B cell (primary cell): Measurements from ENCODE around the gene ERCC3. TPM values are rescaled to one million over a fixed set of nuclear protein-coding genes. Genes with fewer than 3 reads are reported as not detected.

Experiments used
- ATAC-seq: fragments of 200-7000 bp; cut with Tn5 transposase; one replicate; pipeline ENCODE4 v1.10.0; 2021; ENCODE audit warnings: low read depth, mild to moderate bottlenecking, moderate number of reproducible peaks, moderate library complexity
- CTCF ChIA-PET: fragments of 350-600 bp; sonication (Branson Sonifier 250); formaldehyde crosslinking; loops from one replicate; lab custom pipeline; 2021; ENCODE audit warnings: antibody characterized with exemption, inconsistent platforms; lab: Charles Lee
- POLR2A ChIA-PET: fragments of 350-600 bp; sonication (Branson Sonifier 250); formaldehyde crosslinking; loops from one replicate; lab custom pipeline; 2021; ENCODE audit warnings: antibody characterized with exemption; lab: Charles Lee
- DNase-seq: peaks from one replicate; pipeline ENCODE4 v3.0.0; 2013
- H2AFZ ChIP-seq: 2 replicates; pipeline ENCODE4 v1.6.1; 2012; ENCODE audit warnings: mild to moderate bottlenecking, low read depth, low read length; ENCODE audit not compliant: insufficient read depth, poor library complexity, severe bottlenecking
- H3K27ac ChIP-seq, 2 donors: 1 replicate in 1 of 2; 2 replicates in 1 of 2; pipeline ENCODE4 v1.5.1; 2012 to 2013; ENCODE audit warnings: low read length in 2 of 2, mild to moderate bottlenecking in 2 of 2, moderate library complexity in 1 of 2
- H3K27me3 ChIP-seq, 4 experiments: fragments of 200-600 bp in 1 of 4; sonication (generic) in 1 of 4; replicated peaks in 1 of 4; 1 replicate in 2 of 4; 2 replicates in 2 of 4; pipeline versions ENCODE4 v1.6.1 to v1.7.0; 2013 to 2016; ENCODE audit warnings: low read length in 3 of 4, mild to moderate bottlenecking in 2 of 4, mixed read lengths in 1 of 4, moderate library complexity in 1 of 4; ENCODE audit not compliant: insufficient read depth in 4 of 4, control insufficient read depth in 3 of 4; ENCODE audit errors: control extremely low read depth in 1 of 4
- H3K36me3 ChIP-seq, 2 experiments: replicated peaks in 1 of 2; 1 replicate in 1 of 2; 2 replicates in 1 of 2; pipeline versions ENCODE4 v1.6.1 to v1.7.1; 2013; ENCODE audit warnings: low read length in 1 of 2; ENCODE audit not compliant: insufficient read depth in 2 of 2, control insufficient read depth in 1 of 2; ENCODE audit errors: control extremely low read depth in 1 of 2, extremely low read depth in 1 of 2
- H3K4me1 ChIP-seq, 2 donors: fragments of 200-600 bp in 1 of 2; sonication (generic) in 1 of 2; 1 replicate in 1 of 2; 2 replicates in 1 of 2; pipeline versions ENCODE4 v1.5.1 to v1.6.1; 2013 to 2017; ENCODE audit warnings: low read length in 2 of 2; ENCODE audit not compliant: control insufficient read depth in 2 of 2, insufficient read depth in 2 of 2
- H3K4me2 ChIP-seq: replicated peaks from 2 replicates; pipeline ENCODE3; 2012; ENCODE audit warnings: mild to moderate bottlenecking, low read depth, low read length; ENCODE audit not compliant: poor library complexity, severe bottlenecking
- H3K4me3 ChIP-seq, 5 experiments: fragments of 200-600 bp in 1 of 5; sonication (generic) in 1 of 5; 1 replicate in 3 of 5; 2 replicates in 2 of 5; pipeline versions ENCODE4 v1.5.1 to v1.7.0; 2011 to 2016; ENCODE audit warnings: low read length in 4 of 5, mild to moderate bottlenecking in 4 of 5, low read depth in 2 of 5, control low read depth in 1 of 5, moderate library complexity in 1 of 5; ENCODE audit not compliant: insufficient read depth in 1 of 5; ENCODE audit errors: control extremely low read depth in 1 of 5, extremely low read depth in 1 of 5
- H3K79me2 ChIP-seq: fragments of 200-600 bp; sonication (generic); one replicate; pipeline ENCODE4 v1.6.0; 2016; ENCODE audit warnings: low read length; ENCODE audit not compliant: control insufficient read depth, insufficient read depth
- H3K9ac ChIP-seq: fragments of 200-600 bp; sonication (generic); 2 replicates; pipeline ENCODE4 v1.6.1; 2017; ENCODE audit warnings: mild to moderate bottlenecking, low read length, moderate library complexity
- H3K9me3 ChIP-seq, 3 donors: one replicate each; pipeline versions ENCODE4 v1.6.1 to v1.7.1; 2013; ENCODE audit warnings: low read length in 2 of 3; ENCODE audit not compliant: control insufficient read depth in 2 of 3, insufficient read depth in 1 of 3; ENCODE audit errors: control extremely low read depth in 1 of 3
- H4K20me1 ChIP-seq: 2 replicates; pipeline ENCODE4 v1.6.0; 2012; ENCODE audit warnings: mild to moderate bottlenecking, low read length; ENCODE audit not compliant: insufficient read depth, control insufficient read depth, poor library complexity, severe bottlenecking
- H3K27ac Mint-ChIP-seq: one replicate; pipeline ENCODE4 v1.8.0; 2021; ENCODE audit warnings: mixed read lengths
- H3K27me3 Mint-ChIP-seq: one replicate; pipeline ENCODE4 v1.8.0; 2021; ENCODE audit warnings: mixed read lengths
- H3K4me1 Mint-ChIP-seq: one replicate; pipeline ENCODE4 v1.8.0; 2021; ENCODE audit warnings: mixed read lengths
- H3K4me3 Mint-ChIP-seq: one replicate; pipeline ENCODE4 v1.8.0; 2021; ENCODE audit warnings: mixed read lengths
- H3K9me3 Mint-ChIP-seq: one replicate; pipeline ENCODE4 v1.8.0; 2022; ENCODE audit warnings: mixed read lengths; ENCODE audit not compliant: insufficient read depth
- CTCF ChIP-seq: fragments of 200-600 bp; IDR thresholded peaks from one replicate; pipeline ENCODE4 v1.8.0; 2022; ENCODE audit warnings: antibody characterized with exemption, mild to moderate bottlenecking
- EZH2 ChIP-seq: IDR thresholded peaks from 2 replicates; pipeline ENCODE4 v1.6.1; 2012; ENCODE audit warnings: borderline replicate concordance, low read depth, mild to moderate bottlenecking, moderate library complexity, low read length; ENCODE audit not compliant: insufficient read depth, poor library complexity, severe bottlenecking
- WGBS: methylation state at CpG from one replicate; pipeline ENCODE4 v1.1.5; 2013; ENCODE audit warnings: missing lambda C conversion rate; ENCODE audit not compliant: insufficient coverage; 5-methylcytosine and 5-hydroxymethylcytosine counted together
- intact Hi-C: fragments of 100-400 bp; cut with micrococcal nuclease; formaldehyde crosslinking; loops from one replicate; pipeline ENCODE4 v1.10.0; 2022
- polyA plus RNA-seq: library from polyadenylated mRNA; depleted of rRNA; stranded (reverse); fragments of >200 nt; gene quantifications from 2 replicates; pipeline ENCODE4 v1.2.3, GENCODE V29; 2012
- total RNA-seq, 2 donors: library from RNA; stranded (reverse); fragments of 120-200 nt in 1 of 2; gene quantifications; 1 replicate in 1 of 2; 2 replicates in 1 of 2; pipeline versions ENCODE4 v1.2.3 to v1.2.4, GENCODE V29; 2013 to 2022

ERCC3 gene
- total and polyA plus RNA-seq, 2 donors (not counting 1 experiment from before 2014, with no cell fraction given), result 74.4 to 79.3 TPM

DNA sequence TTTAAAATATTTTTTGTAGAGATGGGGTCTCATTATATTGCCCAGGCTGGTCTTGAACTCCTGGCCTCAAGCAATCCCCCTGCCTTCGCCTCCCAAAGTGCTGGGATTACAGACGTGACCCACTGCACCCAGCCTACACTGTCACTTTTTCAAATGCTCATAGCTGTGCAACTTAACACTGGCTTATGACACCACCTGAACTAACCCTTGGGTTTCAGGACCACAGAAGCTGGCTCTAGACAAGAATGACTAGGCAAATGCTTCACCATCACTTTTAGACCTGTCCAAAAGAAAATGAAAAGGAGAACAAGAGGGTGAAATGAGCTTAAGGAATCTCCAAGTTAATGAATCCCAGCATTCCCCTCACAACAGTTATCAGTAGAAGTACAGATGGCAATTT, 13.3 kb downstream of the ERCC3 start:
- no peak overlapping the region for H2AFZ ChIP-seq
- H3K79me2 ChIP-seq, result peaks cover 12% of the 10 kb centered on the region
- H3K27me3 ChIP-seq, result no peaks in the 10 kb centered on the region
- H3K9me3 ChIP-seq, result no peaks in the 10 kb centered on the region
- Mint-ChIP-seq H3K4me3 (no peak overlapping the region), H3K27ac (no peak overlapping the region), H3K9me3 (peaks cover 4% of the 10 kb centered on the region), H3K4me1 (peaks cover 23% of the 10 kb centered on the region), H3K27me3 (no peaks in the 10 kb centered on the region)
- H4K20me1 ChIP-seq, result peaks cover 8% of the 10 kb centered on the region
- CTCF ChIA-PET, result interaction anchor here (1.3 kb wide), 1 partner anchor 198 kb away, joined by 3 read pairs; no protein-coding TSS in a partner anchor
- no peak overlapping the region for H3K9ac ChIP-seq
- no peak for TF ChIP-seq CTCF
- TF ChIP-seq EZH2, result no peak
- H3K4me1 ChIP-seq, result peaks cover 0 to 4% of the 10 kb centered on the region in 2 donors
- ATAC-seq (no peak), DNase-seq (no peak)
- no peak overlapping the region for H3K27ac ChIP-seq
- POLR2A ChIA-PET, result no interaction called here
- WGBS, result 86% methylated on average over 2 of the region's 2 CpGs
- H3K4me2 ChIP-seq, result no peak overlapping the region
- no peak overlapping the region for H3K4me3 ChIP-seq
- intact Hi-C loops, result no loop called here
- peaks cover 13 to 75% of the 10 kb centered on the region in 2 experiments for H3K36me3 ChIP-seq

DNA sequence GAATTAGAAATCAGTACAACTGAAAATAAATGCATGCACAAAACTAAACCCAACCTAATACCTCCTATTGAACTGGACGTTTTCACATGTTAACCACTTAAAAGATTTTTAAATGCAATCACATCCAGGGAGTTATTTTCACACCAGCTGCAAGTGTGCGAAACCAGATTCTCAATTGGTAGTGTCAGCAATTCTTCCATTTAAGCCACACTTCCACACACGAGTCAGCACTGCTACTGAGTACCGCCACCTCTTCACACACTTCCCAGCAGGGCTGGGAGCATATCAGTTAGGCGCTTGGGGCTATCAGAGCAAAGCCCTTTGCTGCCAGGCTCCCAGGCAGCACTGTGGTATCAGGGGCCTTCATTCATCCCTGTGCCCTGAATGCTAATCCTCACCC, 14.2 kb downstream of the ERCC3 start:
- CTCF ChIA-PET, result no interaction called here
- intact Hi-C loops, result no loop called here

More for the DNA sequence above, 14.2 kb downstream of the ERCC3 start:
- peaks cover 0 to 4% of the 10 kb centered on the region in 2 donors for H3K4me1 ChIP-seq
- H3K27ac ChIP-seq, result no peak overlapping the region
- H3K79me2 ChIP-seq, result peaks cover 8% of the 10 kb centered on the region
- H3K36me3 ChIP-seq, result peaks cover 13 to 77% of the 10 kb centered on the region in 2 experiments
- no peaks in the 10 kb centered on the region for H3K9me3 ChIP-seq
- no peak overlapping the region for H3K9ac ChIP-seq
- peaks cover 4% of the 10 kb centered on the region for H3K9me3 Mint-ChIP-seq
- no peaks in the 10 kb centered on the region for H3K27me3 ChIP-seq
- no peak overlapping the region for H2AFZ ChIP-seq
- no peak overlapping the region for H3K27ac Mint-ChIP-seq
- POLR2A ChIA-PET, result no interaction called here
- peaks cover 23% of the 10 kb centered on the region for H3K4me1 Mint-ChIP-seq
- H4K20me1 ChIP-seq, result peaks cover 8% of the 10 kb centered on the region
- H3K4me3 Mint-ChIP-seq, result no peak overlapping the region
- no peaks in the 10 kb centered on the region for H3K27me3 Mint-ChIP-seq
- no peak for TF ChIP-seq CTCF
- TF ChIP-seq EZH2, result no peak
- no peak for DNase-seq
- ATAC-seq, result no peak
- WGBS, result 94% methylated on average over 5 of the region's 5 CpGs
- no peak overlapping the region for H3K4me3 ChIP-seq
- no peak overlapping the region for H3K4me2 ChIP-seq
